Activated naive CD4-positive, alpha-beta T cell treated with anti-CD3 and anti-CD28 coated beads, Interleukin-2, amount 50 U/mL, for 72 hours (primary cell): ENCODE results near the gene TIMM29. TPM values are rescaled to one million over a fixed set of nuclear protein-coding genes. Genes with fewer than 3 reads are reported as not detected.

ENCODE experiments used
- ATAC-seq, 2 donors: fragments of 150-1000 bp; cut with Tn5 transposase; 2 replicates each; pipeline ENCODE4 v1.10.0; 2021; ENCODE audit warnings: mild to moderate bottlenecking in 2 of 2, moderate library complexity in 2 of 2
- DNase-seq, 2 donors: peaks; one replicate each; pipeline ENCODE4 v3.0.0; 2021 to 2022; ENCODE audit warnings: low spot score in 2 of 2
- H3K27ac Mint-ChIP-seq, 2 donors: one replicate each; pipeline ENCODE4 v1.8.0; 2022; ENCODE audit warnings: mild to moderate bottlenecking in 2 of 2, mixed read lengths in 2 of 2
- H3K36me3 Mint-ChIP-seq, 2 donors: one replicate each; pipeline ENCODE4 v1.8.0; 2022; ENCODE audit warnings: mixed read lengths in 2 of 2
- H3K9me3 Mint-ChIP-seq, 2 donors: one replicate each; pipeline ENCODE4 v1.8.0; 2022; ENCODE audit warnings: mixed read lengths in 2 of 2
- total RNA-seq, 2 donors: library from RNA; stranded (reverse); gene quantifications; one replicate each; pipeline ENCODE4 v1.2.3, GENCODE V29; 2022

The TIMM29 gene
- total RNA-seq, result 10 to 100 TPM; 17.2 to 24.1 TPM

DNA sequence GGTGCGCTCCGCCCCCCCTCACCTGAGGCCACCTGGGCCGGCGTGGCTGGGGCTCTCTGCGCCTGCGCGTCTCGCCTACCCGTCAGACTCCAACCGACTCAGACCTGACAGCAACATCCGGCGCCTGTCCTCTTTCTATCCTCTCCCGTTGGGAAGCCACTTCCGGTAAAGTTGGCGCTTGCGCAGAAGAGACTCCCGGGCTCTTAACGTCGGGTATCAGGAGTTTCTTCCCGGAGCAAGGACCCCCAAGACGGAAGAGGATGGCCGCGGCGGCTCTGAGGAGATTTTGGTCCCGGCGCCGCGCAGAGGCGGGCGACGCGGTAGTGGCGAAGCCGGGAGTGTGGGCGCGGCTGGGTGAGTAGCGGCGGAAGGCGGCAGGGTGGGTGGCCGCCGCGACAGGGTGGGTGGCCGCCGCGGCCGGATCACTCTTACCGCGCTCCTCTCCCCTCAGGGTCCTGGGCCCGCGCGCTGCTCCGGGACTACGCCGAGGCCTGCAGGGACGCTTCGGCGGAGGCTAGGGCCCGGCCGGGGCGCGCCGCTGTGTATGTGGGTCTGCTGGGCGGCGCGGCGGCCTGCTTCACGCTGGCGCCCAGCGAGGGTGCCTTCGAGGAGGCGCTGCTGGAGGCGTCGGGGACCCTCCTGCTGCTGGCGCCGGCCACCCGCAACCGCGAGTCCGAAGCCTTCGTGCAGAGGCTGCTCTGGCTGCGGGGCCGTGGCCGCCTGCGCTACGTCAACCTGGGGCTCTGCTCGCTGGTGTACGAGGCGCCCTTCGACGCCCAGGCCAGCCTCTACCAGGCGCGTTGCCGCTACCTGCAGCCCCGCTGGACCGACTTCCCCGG lies at the start of gene TIMM29, which contains the start of gene YIPF2:
Gene TIMM29 (plus strand): TSS at position 249 of the 839 bp plus-strand sequence. CDS start 12 bp downstream, at position 261.
Gene YIPF2 (minus strand): TSS at position 77 of the 839 bp plus-strand sequence. CDS start 229 bp downstream, outside the sequence.
- ATAC-seq, result peak; percentile 94
- DNase-seq, result peak; percentile 92 to 95
- no peaks in the 10 kb centered on the region for H3K9me3 Mint-ChIP-seq
- peak within 1 kb of the TSS; percentile 86 to 91 for H3K27ac Mint-ChIP-seq
- H3K36me3 Mint-ChIP-seq, result peaks cover 0 to 10% of the 10 kb centered on the region in 2 donors

DNA sequence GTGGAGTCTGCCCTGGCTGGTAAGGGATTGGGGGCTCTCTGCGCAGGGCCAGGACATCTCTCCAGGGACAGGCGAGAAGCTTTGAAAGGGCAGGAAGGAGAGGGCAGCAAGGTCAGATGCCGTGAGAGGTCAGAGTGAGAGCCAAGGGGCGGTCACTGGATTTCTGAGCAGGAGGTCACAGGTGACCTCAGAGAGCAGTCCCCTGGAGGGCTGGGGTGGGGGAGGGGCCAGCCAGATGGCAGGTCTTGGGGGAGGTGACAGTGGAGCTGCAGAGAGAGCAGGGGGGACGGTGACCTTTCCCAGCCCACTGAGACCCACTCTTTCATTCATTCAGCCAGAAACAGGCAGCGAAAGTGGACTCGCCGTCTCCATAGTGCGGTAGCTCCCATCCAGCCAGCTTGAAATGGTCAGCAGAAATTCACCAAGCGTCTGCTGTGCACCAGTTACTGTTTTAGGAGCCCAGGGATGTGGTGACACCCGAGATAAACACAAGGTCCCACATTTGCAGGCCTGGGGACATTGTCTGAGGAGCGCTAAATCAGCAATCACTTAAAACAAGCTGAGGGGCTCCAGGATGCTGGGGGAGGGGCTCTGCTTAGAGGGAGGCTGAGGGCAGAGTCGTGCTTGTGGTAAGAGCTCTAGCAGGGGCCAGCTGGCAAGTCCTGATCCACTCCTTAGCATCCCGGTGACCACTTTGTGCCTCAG lies 47.1 kb upstream of the TIMM29 start:
- no peak for DNase-seq
- H3K36me3 Mint-ChIP-seq, result peaks cover 0 to 6% of the 10 kb centered on the region in 2 donors
- no peaks in the 10 kb centered on the region for H3K9me3 Mint-ChIP-seq
- no peak for ATAC-seq
- H3K27ac Mint-ChIP-seq, result no peak overlapping the region

- no peak overlapping the region for H3K27ac Mint-ChIP-seq
- ATAC-seq (no peak), DNase-seq (no peak)
- H3K36me3 Mint-ChIP-seq, result peaks cover 0 to 6% of the 10 kb centered on the region in 2 donors
- no peaks in the 10 kb centered on the region for H3K9me3 Mint-ChIP-seq
Observed at GRCh38 chr19:10882108-10882457, 46.5 kb upstream of the TIMM29 start.

- Mint-ChIP-seq H3K27ac (no peak overlapping the region), H3K9me3 (no peaks in the 10 kb centered on the region), H3K36me3 (peaks cover 0 to 2% of the 10 kb centered on the region in 2 donors)
- no peak for ATAC-seq
- DNase-seq, result no peak
Observed at GRCh38 chr19:10884274-10884673, 44.3 kb upstream of the TIMM29 start.

- no peak for DNase-seq
- Mint-ChIP-seq H3K27ac (peak overlapping the region in 1 of 2 donors; percentile 44), H3K36me3 (no peaks in the 10 kb centered on the region), H3K9me3 (no peaks in the 10 kb centered on the region)
- no peak for ATAC-seq
Observed at GRCh38 chr19:10885201-10886169, 43.1 kb upstream of the TIMM29 start.

DNA sequence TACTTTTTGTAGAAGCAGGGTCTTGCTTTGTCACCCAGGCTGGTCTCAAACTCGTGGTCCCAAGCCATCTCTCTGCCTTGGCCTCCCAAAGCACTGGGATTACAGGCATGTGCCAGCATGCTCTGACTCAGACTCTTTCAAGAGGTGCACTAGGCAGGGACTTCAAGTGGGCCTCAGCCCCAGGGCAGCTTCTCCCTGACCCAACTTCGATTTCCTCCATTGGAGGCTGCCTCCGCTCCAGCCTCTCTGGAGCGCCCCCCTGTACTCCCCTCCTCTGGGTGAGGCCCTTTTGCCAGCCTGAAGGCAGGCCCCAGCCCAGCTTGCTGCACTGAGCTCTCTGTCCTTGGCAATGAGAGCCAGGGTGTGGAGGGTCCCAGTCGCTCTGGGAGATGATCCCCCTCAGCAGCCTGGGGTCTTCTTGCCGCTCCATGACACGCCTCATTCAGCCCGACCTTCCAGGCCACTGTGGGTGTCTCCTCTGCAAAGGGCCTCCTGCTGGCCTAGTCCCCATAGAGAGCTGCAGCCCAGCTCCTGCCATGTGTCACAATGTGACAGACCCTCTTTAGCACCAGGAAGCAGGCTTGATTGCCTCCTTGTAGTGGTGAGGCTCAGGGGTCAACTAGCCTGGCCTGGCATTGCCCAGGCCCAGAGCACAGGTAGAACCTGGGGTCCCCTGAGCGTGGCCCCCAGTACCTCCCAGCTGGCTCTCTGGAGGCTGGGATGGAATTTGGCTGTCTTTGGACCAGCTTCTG lies 40.8 kb upstream of the TIMM29 start:
- Mint-ChIP-seq H3K27ac (peak overlapping the region; percentile 60 to 76), H3K36me3 (no peaks in the 10 kb centered on the region), H3K9me3 (no peaks in the 10 kb centered on the region)
- ATAC-seq (no peak), DNase-seq (no peak)

DNA sequence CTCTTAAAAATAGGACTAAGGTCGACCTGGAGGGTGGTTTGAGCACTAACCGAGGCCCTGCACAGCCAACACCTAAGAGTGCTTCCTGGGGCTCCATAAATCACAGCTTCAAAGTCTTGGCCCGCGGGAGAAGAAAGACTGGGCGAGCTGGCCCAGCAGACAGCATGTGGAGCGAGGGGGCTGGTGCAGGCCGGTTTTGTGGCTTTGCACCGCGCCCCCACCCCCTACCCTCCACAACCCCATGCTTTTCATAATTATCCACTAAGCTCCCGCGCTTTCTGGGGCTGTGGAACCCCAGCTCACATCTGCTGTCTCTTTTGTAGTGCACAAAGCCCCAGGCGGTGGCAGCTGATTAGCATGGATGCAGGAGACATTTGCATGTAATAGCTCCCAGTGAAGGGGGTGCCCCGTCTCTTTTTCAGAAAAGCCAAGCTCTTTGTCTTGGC lies 40.2 kb upstream of the TIMM29 start:
- Mint-ChIP-seq H3K9me3 (no peaks in the 10 kb centered on the region), H3K36me3 (no peaks in the 10 kb centered on the region), H3K27ac (no peak overlapping the region)
- ATAC-seq (no peak), DNase-seq (no peak)

GRCh38 chr19:10889880-10890279 lies 38.7 kb upstream of the TIMM29 start:
- DNase-seq, result no peak
- H3K36me3 Mint-ChIP-seq, result no peaks in the 10 kb centered on the region
- no peak for ATAC-seq
- no peaks in the 10 kb centered on the region for H3K9me3 Mint-ChIP-seq
- H3K27ac Mint-ChIP-seq, result no peak overlapping the region

DNA sequence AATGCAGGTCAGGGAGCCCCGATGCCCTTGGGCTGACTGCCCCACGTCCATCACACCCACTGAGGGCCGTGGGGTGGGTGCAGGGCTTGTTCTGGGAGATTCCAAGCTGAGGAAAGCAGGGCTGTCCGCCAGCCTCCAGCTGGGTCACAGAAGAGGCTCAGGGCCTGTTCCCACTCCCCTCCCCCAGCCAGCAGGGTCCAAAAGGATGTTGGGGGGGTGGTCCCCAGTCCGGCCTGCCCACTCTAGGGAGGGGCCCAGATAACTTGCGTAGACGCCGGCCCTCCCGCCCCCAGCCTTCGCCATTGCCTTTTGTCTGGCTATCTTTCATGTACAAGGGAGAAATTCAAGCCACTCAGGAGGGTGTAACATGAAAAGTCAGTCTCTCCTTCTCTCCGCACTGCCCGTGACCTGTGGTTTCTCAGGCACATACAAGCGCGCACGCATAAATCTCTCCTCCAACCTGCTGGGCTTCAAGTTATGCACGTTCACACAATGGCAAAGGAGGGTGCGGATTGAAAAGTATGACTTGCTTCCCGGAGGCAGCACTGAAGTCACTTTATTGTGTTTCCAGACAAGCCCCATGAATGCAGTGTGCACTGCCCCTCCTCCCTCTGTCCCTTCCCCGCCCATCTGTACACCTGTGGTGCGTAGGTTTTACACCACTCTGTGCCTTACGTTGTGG lies 37.1 kb upstream of the TIMM29 start:
- no peaks in the 10 kb centered on the region for H3K9me3 Mint-ChIP-seq
- ATAC-seq, result no peak
- no peak for DNase-seq
- no peak overlapping the region for H3K27ac Mint-ChIP-seq
- no peaks in the 10 kb centered on the region for H3K36me3 Mint-ChIP-seq

DNA sequence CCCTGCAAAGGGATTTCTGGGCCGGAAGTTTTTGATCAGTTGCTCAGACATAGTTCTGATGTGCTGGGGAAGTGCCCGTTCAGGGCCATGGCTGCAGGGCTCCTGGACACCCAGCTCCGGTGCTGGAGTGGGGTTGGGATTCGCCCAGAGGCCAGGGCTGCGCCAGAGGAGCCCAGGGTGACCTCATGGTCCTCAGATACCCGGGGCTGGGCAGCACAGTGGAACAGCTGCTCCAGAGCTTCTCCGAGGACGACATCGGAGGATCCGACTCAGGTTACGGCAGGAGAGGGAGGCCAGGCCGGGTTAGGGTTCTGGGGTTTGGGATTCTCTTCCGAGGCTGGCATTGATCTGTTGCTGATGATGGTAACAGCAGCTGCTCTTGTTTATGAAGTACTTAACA lies 36.4 kb upstream of the TIMM29 start:
- no peak for ATAC-seq
- DNase-seq, result no peak
- H3K9me3 Mint-ChIP-seq, result no peaks in the 10 kb centered on the region
- H3K36me3 Mint-ChIP-seq, result no peaks in the 10 kb centered on the region
- no peak overlapping the region for H3K27ac Mint-ChIP-seq

DNA sequence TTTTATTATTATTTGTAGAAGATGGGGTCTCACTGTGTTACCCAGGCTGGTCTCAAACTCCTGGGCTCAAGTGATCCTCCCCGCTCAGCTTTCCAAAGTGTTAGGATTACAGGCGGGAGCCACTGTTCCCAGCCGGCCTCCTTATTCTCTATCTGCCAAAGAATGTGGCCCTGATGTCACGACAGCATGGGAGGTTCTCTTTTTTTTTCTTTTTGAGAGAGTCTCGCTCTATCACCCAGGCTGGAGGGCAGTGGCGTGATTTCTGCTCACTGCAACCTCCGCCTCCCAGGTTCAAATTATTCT lies 33.7 kb upstream of the TIMM29 start:
- Mint-ChIP-seq H3K9me3 (no peaks in the 10 kb centered on the region), H3K27ac (no peak overlapping the region), H3K36me3 (no peaks in the 10 kb centered on the region)
- ATAC-seq, result no peak
- no peak for DNase-seq

GRCh38 chr19:10895363-10895762 lies 33.2 kb upstream of the TIMM29 start:
- H3K36me3 Mint-ChIP-seq, result no peaks in the 10 kb centered on the region
- ATAC-seq (no peak), DNase-seq (no peak)
- no peaks in the 10 kb centered on the region for H3K9me3 Mint-ChIP-seq
- no peak overlapping the region for H3K27ac Mint-ChIP-seq

GRCh38 chr19:10895920-10896319 lies 32.7 kb upstream of the TIMM29 start:
- ATAC-seq (no peak), DNase-seq (no peak)
- Mint-ChIP-seq H3K27ac (no peak overlapping the region), H3K36me3 (no peaks in the 10 kb centered on the region), H3K9me3 (no peaks in the 10 kb centered on the region)

DNA sequence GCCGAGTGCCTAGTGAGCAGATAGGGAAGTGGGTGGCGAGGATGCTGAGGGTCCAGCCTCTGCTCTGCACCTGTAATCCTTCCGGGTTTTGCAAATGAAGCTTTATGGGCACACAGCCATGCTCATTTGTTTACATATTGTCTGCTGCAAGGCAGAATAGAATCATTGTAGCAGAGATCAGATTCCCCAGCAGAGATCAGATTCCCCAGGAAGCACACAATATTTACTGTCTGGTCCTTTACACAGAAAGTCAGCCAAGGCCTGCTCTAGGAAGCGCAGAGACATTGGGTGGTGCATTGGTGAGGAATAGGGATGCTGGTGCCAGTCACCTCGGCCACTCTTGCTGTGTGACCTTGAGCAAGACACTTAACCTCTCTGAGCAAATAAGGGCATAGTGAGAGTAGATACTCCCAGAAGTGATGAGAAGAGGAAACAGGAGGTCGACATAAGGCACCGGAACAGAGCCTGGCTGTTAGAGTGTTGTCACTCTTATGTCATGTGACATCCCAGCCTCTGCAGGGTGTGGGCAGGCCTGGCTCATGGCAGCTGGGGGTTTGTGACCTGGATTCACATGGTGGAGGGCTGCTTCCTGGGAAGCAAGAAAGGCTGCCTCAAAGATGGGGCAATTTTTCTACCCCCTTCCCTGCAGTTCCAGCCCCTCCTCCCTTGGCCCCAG lies 31.6 kb upstream of the TIMM29 start:
- peak in 1 of 2 donors; percentile 66 for ATAC-seq
- Mint-ChIP-seq H3K27ac (peak overlapping the region; percentile 58 to 75), H3K36me3 (no peaks in the 10 kb centered on the region), H3K9me3 (no peaks in the 10 kb centered on the region)
- DNase-seq, result no peak

GRCh38 chr19:10898633-10899032 lies 30.0 kb upstream of the TIMM29 start:
- ATAC-seq (no peak), DNase-seq (no peak)
- Mint-ChIP-seq H3K9me3 (no peaks in the 10 kb centered on the region), H3K36me3 (no peaks in the 10 kb centered on the region), H3K27ac (peak overlapping the region in 1 of 2 donors; percentile 65)
